Stimulated activated CD4-positive, alpha-beta T cell treated with anti-CD3 and anti-CD28 coated beads, Interleukin-1b, Interleukin-23, amount 100 ng/mL, for 4 hours (primary cell): ENCODE measurements around the gene UPF1.

ENCODE experiments used
- DNase-seq, 2 donors: peaks; one replicate each; pipeline ENCODE4 v3.0.0-alpha.2; 2020; ENCODE audit warnings: low read depth in 2 of 2

UPF1 gene

GRCh38 chr19:18831524-18832305, at the start of gene UPF1:
TSS of gene UPF1 (plus strand) at chr19:18831959. CDS start at chr19:18832210, 251 bp downstream.
- DNase-seq = peak; percentile 92 to 98

- no peak for DNase-seq
These were observed 49.1 kb upstream of the UPF1 start for GRCh38 chr19:18782559-18783225.

DNA sequence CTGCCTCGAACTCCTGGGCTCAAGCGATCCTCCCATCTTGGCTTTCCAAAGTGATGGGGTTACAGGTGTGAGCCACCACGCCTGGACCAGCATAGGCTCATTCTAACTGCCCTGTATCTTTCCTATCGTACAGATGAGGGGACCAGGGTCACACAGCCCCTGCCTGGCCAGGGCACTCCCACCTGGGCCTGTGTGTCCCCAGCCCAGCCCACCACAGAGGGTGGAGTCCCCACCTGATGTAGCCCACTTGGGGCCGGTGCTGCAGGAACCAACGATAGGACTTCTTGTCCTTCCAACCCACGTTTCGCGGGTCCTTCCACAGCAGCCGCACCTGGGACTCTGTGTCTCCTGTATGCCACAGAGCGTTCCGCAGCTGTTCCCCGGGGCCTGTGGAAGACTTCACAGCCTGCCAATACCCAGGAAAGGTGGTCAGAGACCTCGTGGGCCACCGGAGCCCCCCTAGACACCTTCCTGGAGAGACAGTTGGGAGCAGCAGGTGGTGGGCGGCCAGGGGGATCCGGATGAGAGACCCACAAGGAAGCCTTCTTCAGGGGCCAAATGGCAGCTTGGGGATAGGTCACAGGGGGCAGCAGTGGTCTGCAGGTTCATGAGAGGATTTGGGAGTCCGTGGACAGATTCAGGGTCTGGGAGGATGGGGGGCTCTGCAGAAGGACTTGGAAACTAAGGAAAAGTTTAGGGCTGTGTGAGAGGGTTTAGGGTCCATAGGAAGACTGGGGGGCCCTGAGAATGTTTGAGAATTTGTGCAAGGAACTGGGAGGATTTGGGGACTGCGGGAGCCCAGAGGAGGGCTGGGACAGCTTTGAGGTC, 47.6 kb upstream of the UPF1 start:
- DNase-seq = no peak

DNA sequence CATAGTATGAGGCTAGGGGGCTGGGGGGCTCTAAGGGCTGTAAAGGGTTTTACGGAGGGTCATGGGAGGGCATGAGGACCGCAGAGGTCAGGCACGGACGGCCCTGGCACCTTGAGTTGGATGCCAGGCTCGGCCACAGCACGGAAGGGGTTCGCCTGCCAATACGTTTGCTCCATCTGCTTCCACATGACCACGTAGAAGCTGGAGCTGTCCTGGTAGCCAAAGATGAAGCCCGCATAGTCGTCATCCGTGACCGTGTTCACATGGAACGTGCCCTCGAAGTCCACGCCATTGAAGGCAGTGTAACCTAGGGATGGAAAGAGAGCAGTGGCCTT, 47.0 kb upstream of the UPF1 start:
- no peak for DNase-seq

GRCh38 chr19:18785179-18786124, 46.3 kb upstream of the UPF1 start:
- DNase-seq = peak; percentile 40 to 61

GRCh38 chr19:18788529-18789421, 43.0 kb upstream of the UPF1 start:
- no peak for DNase-seq

- no peak for DNase-seq
These were observed 42.3 kb upstream of the UPF1 start for GRCh38 chr19:18789422-18789869.

DNA sequence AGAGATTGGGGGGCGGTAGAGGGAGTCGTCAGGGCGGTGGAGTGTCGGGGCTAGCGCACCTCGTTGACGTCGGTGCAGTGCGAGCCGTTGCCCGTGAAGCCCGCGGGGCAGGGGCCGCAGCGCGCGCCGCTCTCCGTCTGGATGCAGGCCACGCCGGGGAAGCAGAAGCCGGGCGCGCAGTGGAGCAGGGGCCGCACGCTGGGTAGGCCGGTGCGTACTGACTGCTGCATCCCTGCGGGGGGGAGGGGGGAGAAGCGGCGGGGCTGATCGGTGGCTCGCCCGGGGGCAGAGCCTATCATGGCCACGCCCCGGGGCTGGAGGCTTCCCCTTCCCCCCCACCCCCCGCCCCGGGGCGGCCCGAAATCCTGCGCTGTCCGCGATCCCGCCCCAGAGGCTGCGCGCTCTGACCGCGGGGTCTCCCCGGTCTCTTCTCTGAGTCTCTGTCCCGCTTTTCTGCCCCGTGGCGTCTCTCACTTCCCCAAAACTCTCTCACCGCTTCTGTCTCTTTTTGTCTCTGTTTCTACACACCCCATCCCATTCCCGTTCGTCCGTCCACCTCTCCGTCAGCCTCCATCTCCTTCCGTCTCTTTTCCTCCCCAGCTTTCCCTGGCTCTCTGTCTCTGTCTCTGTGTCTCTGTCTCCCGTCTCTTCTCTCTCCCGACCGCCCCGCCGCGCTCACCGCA, 41.7 kb upstream of the UPF1 start:
- peak in 1 of 2 donors; percentile 29 for DNase-seq

- no peak for DNase-seq
These were observed 41.0 kb upstream of the UPF1 start, which contains the start of gene COMP for GRCh38 chr19:18790566-18791314. TSS of gene COMP (minus strand) at chr19:18791305. CDS start at chr19:18791269, 36 bp downstream.

DNA sequence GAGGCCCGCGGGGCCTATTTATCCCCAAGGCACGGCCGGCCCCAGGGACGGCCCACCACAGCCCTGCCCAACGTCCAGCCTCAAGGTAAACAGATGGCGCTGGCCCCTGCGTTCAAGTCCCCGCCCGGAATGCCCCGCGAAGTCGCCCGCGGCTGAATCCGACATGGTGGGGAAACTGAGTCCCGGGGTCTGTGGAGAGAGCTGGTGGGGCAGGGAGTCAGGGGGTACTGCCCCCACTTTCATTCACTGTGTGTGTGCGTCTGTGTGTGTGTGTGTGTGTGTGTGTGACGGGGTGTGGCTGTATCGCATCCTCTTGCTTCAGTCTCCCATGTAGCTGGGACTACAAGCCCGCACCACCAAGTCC, 40.5 kb upstream of the UPF1 start:
- no peak for DNase-seq

DNA sequence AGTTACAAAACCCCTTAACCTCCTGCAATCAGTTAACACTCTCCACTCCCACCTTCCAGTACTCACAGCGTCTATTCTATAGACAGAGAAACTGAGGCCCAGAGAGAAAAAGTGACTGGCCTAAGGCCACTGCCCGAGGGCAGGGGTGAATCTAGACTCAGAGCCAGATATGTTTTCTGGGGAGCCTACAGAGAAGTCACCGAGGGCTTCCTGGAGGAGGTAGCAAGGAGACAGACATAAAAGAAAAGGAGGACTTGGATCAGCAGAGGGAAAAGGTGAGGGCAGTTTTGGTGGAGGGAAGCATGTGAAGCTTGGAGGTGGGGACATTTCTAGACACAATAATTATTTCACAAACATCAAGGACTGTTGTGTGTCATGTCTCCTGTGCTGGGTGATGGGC, 39.1 kb upstream of the UPF1 start:
- no peak for DNase-seq

DNA sequence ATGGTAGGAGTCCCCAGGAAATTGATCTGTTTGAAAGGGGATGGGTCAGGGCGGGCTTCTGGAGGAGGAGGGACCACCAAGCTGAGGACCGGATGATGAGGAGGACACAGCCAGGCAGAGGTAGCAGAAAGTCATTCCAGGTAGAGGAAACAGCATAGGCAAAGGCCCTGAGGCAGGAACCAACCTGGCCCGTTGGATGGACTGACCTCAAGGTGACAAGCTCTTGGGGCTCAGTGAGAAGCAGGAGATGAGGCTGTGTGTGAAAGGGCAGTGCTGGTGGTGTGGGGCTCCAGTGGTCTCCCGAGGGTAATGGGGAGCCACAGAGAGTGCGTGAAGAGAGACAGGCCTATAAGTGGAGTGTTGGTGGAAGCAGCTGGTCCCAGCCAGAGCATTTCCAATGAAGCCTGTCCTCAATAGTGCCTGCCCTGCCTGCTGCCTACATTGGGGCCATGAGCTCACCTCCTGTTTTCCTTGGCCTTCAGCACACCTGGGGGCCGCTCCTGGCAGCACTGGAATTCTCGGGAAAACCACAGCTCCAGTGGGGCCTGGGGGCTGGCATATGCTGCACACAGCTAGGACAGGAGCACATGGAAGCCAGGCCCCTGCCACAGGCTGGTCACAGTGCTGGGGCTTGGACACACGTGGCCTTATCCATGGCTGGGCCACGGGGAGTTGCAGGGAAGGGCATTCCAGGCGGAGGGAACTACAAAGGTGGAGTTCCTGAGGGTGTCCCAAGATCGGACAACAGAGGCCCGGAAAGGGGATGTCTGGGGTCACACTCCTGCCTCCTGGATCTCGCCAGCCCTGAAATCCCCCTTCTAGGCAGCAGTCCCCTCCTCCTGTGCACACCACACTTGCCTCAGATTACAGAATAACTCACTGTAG, 38.4 kb upstream of the UPF1 start:
- no peak for DNase-seq

DNA sequence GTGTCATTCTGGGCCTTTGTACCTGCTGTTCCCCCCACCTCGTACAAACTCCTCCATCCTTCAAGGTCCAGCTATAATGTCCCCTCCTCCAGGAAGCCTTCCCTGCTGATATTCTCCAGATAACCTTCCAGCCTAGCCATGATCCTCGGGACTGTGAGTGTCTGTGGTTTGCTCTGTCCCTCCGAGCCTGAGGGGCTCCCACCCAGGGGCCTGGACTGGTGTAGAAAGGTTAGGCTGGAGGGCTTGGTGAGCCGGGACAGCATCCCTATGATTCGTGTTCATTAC, 37.8 kb upstream of the UPF1 start:
- no peak for DNase-seq

GRCh38 chr19:18794692-18795091, 37.1 kb upstream of the UPF1 start:
- no peak for DNase-seq

DNA sequence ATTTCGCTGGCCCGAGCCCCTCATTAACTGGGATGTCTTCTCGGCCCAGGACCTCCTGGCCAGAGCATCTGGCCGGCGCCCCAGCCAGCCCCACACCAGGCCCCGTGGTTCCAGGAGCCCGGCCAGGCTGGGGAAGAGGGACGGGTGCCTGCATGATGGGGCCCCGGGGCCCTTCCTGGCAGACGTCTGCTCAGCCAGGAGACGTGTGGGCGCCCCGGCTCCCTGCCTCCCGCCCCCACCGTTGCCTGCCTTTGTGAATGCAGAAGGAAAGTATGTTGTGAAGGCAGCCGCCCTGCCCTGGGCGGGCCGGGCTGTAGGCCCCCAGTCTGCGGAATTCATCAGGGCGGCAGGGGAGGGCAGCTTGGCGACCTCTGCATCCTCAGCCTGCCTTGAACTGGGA, 36.2 kb upstream of the UPF1 start:
- no peak for DNase-seq

- no peak for DNase-seq
These were observed 35.5 kb upstream of the UPF1 start for GRCh38 chr19:18796239-18796638.

GRCh38 chr19:18798384-18799352, 33.1 kb upstream of the UPF1 start:
- no peak for DNase-seq
